Ishikawa (cell line): ENCODE results near the gene PRPF18.

ENCODE experiments used
- CREB1 ChIP-seq: IDR thresholded peaks from 2 replicates; pipeline ENCODE4 v1.6.1; 2012; ENCODE audit warnings: low read depth
- EP300 ChIP-seq: IDR thresholded peaks from 2 replicates; pipeline ENCODE4 v1.6.1; 2012; ENCODE audit warnings: borderline replicate concordance
- FOXM1 ChIP-seq: IDR thresholded peaks from 2 replicates; pipeline ENCODE4 v1.6.1; 2012; ENCODE audit warnings: low read depth, borderline replicate concordance
- MAX ChIP-seq: IDR thresholded peaks from 2 replicates; pipeline ENCODE4 v1.6.1; 2012
- REST ChIP-seq: IDR thresholded peaks from 2 replicates; pipeline ENCODE4 v1.6.1; 2012; ENCODE audit warnings: low read depth, mild to moderate bottlenecking
- TAF1 ChIP-seq: IDR thresholded peaks from 2 replicates; pipeline ENCODE4 v1.6.1; 2012; ENCODE audit warnings: low read depth, mild to moderate bottlenecking
- TCF12 ChIP-seq: IDR thresholded peaks from 2 replicates; pipeline ENCODE4 v1.6.1; 2012; ENCODE audit warnings: low read depth
- YY1 ChIP-seq: IDR thresholded peaks from 2 replicates; pipeline ENCODE4 v1.6.1; 2012; ENCODE audit warnings: low read depth
- ZBTB7A ChIP-seq: IDR thresholded peaks from 2 replicates; pipeline ENCODE4 v1.6.1; 2012; ENCODE audit warnings: low read depth

GRCh38 chr10:13659887-13660550 lies 73.3 kb downstream of the PRPF18 start:
- TF ChIP-seq TAF1 (no peak), REST (no peak), MAX (no peak), ZBTB7A (no peak), EP300 (no peak), CREB1 (no peak), TCF12 (no peak), YY1 (no peak), FOXM1 (no peak)
